Measurements from ENCODE around the gene SIK3.

The SIK3 gene

GRCh38 chr11:116930177-116930576 lies 168.1 kb downstream of the SIK3 start:
- no peak for TF ChIP-seq CTCF (conservative IDR thresholded peaks at IDR 0.05; ENCODE audit: low read depth, low read length)
- no peak overlapping the region for H3K4me3 ChIP-seq (ENCODE audit: low read depth, low read length)
- peak; percentile 70 for DNase-seq (ENCODE audit: low read depth)

GRCh38 chr11:116929414-116930090 lies 168.7 kb downstream of the SIK3 start:
- TF ChIP-seq CTCF (conservative IDR thresholded peaks at IDR 0.05; ENCODE audit: low read depth, low read length), result no peak
- no peak overlapping the region for H3K4me3 ChIP-seq (ENCODE audit: low read depth, low read length)
- peak; percentile 27 for DNase-seq (ENCODE audit: low read depth)

- no peak for TF ChIP-seq CTCF (conservative IDR thresholded peaks at IDR 0.05; ENCODE audit: low read depth, low read length)
- peak; percentile 12 for DNase-seq (ENCODE audit: low read depth)
- H3K4me3 ChIP-seq (ENCODE audit: low read depth, low read length), result no peak overlapping the region
Observed at GRCh38 chr11:116928845-116929244, 169.4 kb downstream of the SIK3 start.

- no peak for TF ChIP-seq CTCF (conservative IDR thresholded peaks at IDR 0.05; ENCODE audit: low read depth, low read length)
- H3K4me3 ChIP-seq (ENCODE audit: low read depth, low read length), result no peak overlapping the region
- DNase-seq (ENCODE audit: low read depth), result peak; percentile 25
Observed at GRCh38 chr11:116928102-116928777, 170.0 kb downstream of the SIK3 start.

- DNase-seq (ENCODE audit: low read depth), result peak; percentile 11
- no peak overlapping the region for H3K4me3 ChIP-seq (ENCODE audit: low read depth, low read length)
- TF ChIP-seq CTCF (conservative IDR thresholded peaks at IDR 0.05; ENCODE audit: low read depth, low read length), result peak; percentile 55
Observed at GRCh38 chr11:116927163-116927974, 170.9 kb downstream of the SIK3 start.

GRCh38 chr11:116925050-116925449 lies 173.2 kb downstream of the SIK3 start:
- no peak for TF ChIP-seq CTCF (conservative IDR thresholded peaks at IDR 0.05; ENCODE audit: low read depth, low read length)
- no peak for DNase-seq (ENCODE audit: low read depth)
- no peak overlapping the region for H3K4me3 ChIP-seq (ENCODE audit: low read depth, low read length)
